OCI-LY7 (cell line): Measurements from ENCODE around the gene IGFBP3. TPM values are rescaled to one million over a fixed set of nuclear protein-coding genes. Genes with fewer than 3 reads are reported as not detected.

Experiments
- BruUV-seq: library from RNA; stranded (reverse); fragments of 400-500 nt; replicated peaks from 2 replicates; lab custom pipeline; 2021; lab: Mats Ljungman, UMichigan
- CTCF ChIA-PET: fragments of 300-600 bp; sonication (Branson Sonifier 250); formaldehyde crosslinking; loops from one replicate; lab custom pipeline; 2022; ENCODE audit warnings: antibody characterized with exemption; ENCODE audit not compliant: unreplicated experiment; lab: Charles Lee
- POLR2A ChIA-PET: fragments of 300-600 bp; sonication (Branson Sonifier 250); formaldehyde crosslinking; loops from one replicate; lab custom pipeline; 2022; ENCODE audit warnings: antibody characterized with exemption; lab: Charles Lee
- DNase-seq: peaks from one replicate; pipeline ENCODE4 v3.0.0-alpha.2; 2015; ENCODE audit warnings: low spot score
- H2AFZ ChIP-seq: fragments of 200-600 bp; sonication (generic), shearing (Covaris generic); 2 replicates; pipeline ENCODE4 v1.6.1; 2014; ENCODE audit warnings: mild to moderate bottlenecking, antibody characterized with exemption, low read length, moderate library complexity
- H3K27ac ChIP-seq: fragments of 200-600 bp; sonication (generic); 2 replicates; pipeline ENCODE4 v1.5.1; 2014; ENCODE audit warnings: mixed run types, low read depth, mild to moderate bottlenecking, moderate library complexity, low read length, inconsistent platforms; ENCODE audit not compliant: poor library complexity, severe bottlenecking
- H3K36me3 ChIP-seq: fragments of 200-600 bp; sonication (generic); 2 replicates; pipeline ENCODE4 v1.6.1; 2014; ENCODE audit warnings: mild to moderate bottlenecking, antibody characterized with exemption, low read length, moderate library complexity, mixed read lengths; ENCODE audit not compliant: insufficient read depth
- H3K4me1 ChIP-seq: fragments of 200-600 bp; sonication (generic); 2 replicates; pipeline ENCODE4 v1.5.1; 2014; ENCODE audit warnings: mild to moderate bottlenecking, low read length; ENCODE audit not compliant: insufficient read depth, poor library complexity, severe bottlenecking
- H3K4me2 ChIP-seq: fragments of 200-600 bp; sonication (generic); 2 replicates; pipeline ENCODE4 v1.6.1; 2014; ENCODE audit warnings: mild to moderate bottlenecking, low read length
- H3K4me3 ChIP-seq: fragments of 200-600 bp; sonication (generic); 2 replicates; pipeline ENCODE4 v1.5.1; 2014; ENCODE audit warnings: mild to moderate bottlenecking, low read depth, low read length; ENCODE audit not compliant: poor library complexity, severe bottlenecking
- H3K79me2 ChIP-seq: fragments of 200-600 bp; sonication (generic); 2 replicates; pipeline ENCODE4 v1.6.1; 2016; ENCODE audit warnings: low read depth, mild to moderate bottlenecking, low read length, moderate library complexity, mixed read lengths; ENCODE audit not compliant: insufficient read depth
- H3K9me2 ChIP-seq: fragments of 200-600 bp; sonication (generic); 2 replicates; pipeline ENCODE4 v1.6.1; 2016; ENCODE audit warnings: mild to moderate bottlenecking, low read length, mixed read lengths; ENCODE audit not compliant: insufficient read depth
- H3K9me3 ChIP-seq: fragments of 200-600 bp; sonication (generic); 2 replicates; pipeline ENCODE4 v1.6.1; 2014; ENCODE audit warnings: mild to moderate bottlenecking, mixed run types, low read length, mixed read lengths
- H4K20me1 ChIP-seq: fragments of 200-600 bp; sonication (generic); 2 replicates; pipeline ENCODE4 v1.6.1; 2014; ENCODE audit warnings: mild to moderate bottlenecking, antibody characterized with exemption, low read length, moderate library complexity, mixed read lengths; ENCODE audit not compliant: insufficient read depth
- CTCF ChIP-seq: fragments of 200-600 bp; sonication (generic); conservative IDR thresholded peaks from 2 replicates; pipeline ENCODE4 v1.5.1; 2014; ENCODE audit warnings: mild to moderate bottlenecking, antibody characterized with exemption, low read length, moderate library complexity, mixed read lengths
- EZH2phosphoT487 ChIP-seq: fragments of 200-600 bp; sonication (generic); IDR thresholded peaks from 2 replicates; pipeline ENCODE4 v1.6.1; 2018; ENCODE audit warnings: low read depth, borderline replicate concordance, mild to moderate bottlenecking, mixed run types, antibody characterized with exemption, low read length, moderate library complexity, mixed read lengths
- intact Hi-C: fragments of 100-400 bp; cut with micrococcal nuclease; formaldehyde crosslinking; loops from one replicate; pipeline ENCODE4 v1.10.0; 2022; ENCODE audit not compliant: unreplicated experiment
- total RNA-seq, 2 experiments: library from RNA; depleted of rRNA in 1 of 2; stranded (reverse); fragments of >200 nt in 1 of 2; shearing (Covaris generic) in 1 of 2; gene quantifications; 2 replicates each; pipeline ENCODE4 v1.2.3, GENCODE V29; 2014 to 2022

IGFBP3 gene
- total RNA-seq, 2 experiments from 2014 or later, result not detected

- TF ChIP-seq CTCF (no peak; the same call in 1 of the 2 replicates), EZH2phosphoT487 (no peak)
- POLR2A ChIA-PET, result interaction anchor here (0.6 kb wide), 1 partner anchor 428 kb away, joined by 3 read pairs; no protein-coding TSS in a partner anchor
- Histone ChIP-seq H2AFZ (no peak overlapping the region), H3K27ac (no peak overlapping the region), H4K20me1 (no peaks in the 10 kb centered on the region), H3K4me1 (no peaks in the 10 kb centered on the region), H3K9me2 (no peaks in the 10 kb centered on the region), H3K36me3 (no peaks in the 10 kb centered on the region), H3K4me2 (no peak overlapping the region), H3K9me3 (no peaks in the 10 kb centered on the region), H3K4me3 (no peak overlapping the region), H3K79me2 (no peaks in the 10 kb centered on the region)
- DNase-seq, result no peak
- BruUV-seq, result no TSS peak
- intact Hi-C loops, result no loop called here
- CTCF ChIA-PET, result no interaction called here
These were observed 57.4 kb downstream of the IGFBP3 start for GRCh38 chr7:45863715-45864114.

Other genes starting within 250 kb of the IGFBP3 start
- not detected in 2 replicates for gene CCDC201, start 48.2 kb downstream of the IGFBP3 start, total RNA-seq (2014; rRNA removed; shearing (Covaris generic))
- not detected in 2 replicates for gene CCDC201, start 48.2 kb downstream of the IGFBP3 start, total RNA-seq (2022)
- gene IGFBP1, start 32.8 kb downstream of the IGFBP3 start, total RNA-seq (2014; rRNA removed; shearing (Covaris generic)), result not detected in 2 replicates
- not detected in 2 replicates for gene IGFBP1, start 32.8 kb downstream of the IGFBP3 start, total RNA-seq (2022)